Endothelial cell of umbilical vein (primary cell): ENCODE measurements around the gene PIGW. TPM values are rescaled to one million over a fixed set of nuclear protein-coding genes. Genes with fewer than 3 reads are reported as not detected.

Experiments
- BruUV-seq: library from RNA; stranded (reverse); fragments of 400-500 nt; replicated peaks from 2 replicates; lab custom pipeline; 2021; lab: Mats Ljungman, UMichigan
- CTCF ChIA-PET: fragments of 300-600, 350-600 bp; sonication (Branson Sonifier 250); formaldehyde crosslinking; loops from one replicate; lab custom pipeline; 2021; ENCODE audit warnings: antibody characterized with exemption, inconsistent platforms; lab: Charles Lee
- POLR2A ChIA-PET: fragments of 300-600, 350-600 bp; sonication (Branson Sonifier 250); formaldehyde crosslinking; loops from one replicate; lab custom pipeline; 2021; ENCODE audit warnings: antibody characterized with exemption, inconsistent platforms; lab: Charles Lee
- DNase-seq: peaks from one replicate; pipeline ENCODE4 v3.0.0-alpha.2; 2011; ENCODE audit warnings: low read depth, low spot score
- FAIRE-seq: peaks from 2 replicates; lab custom pipeline; 2011; peaks lifted over from hg19 to GRCh38; lab: Jason Lieb, UNC
- H2AFZ ChIP-seq: 2 replicates; pipeline ENCODE4 v1.6.0; 2012; ENCODE audit warnings: low read depth, low read length, control low read depth, inconsistent platforms
- H3K27ac ChIP-seq: 2 replicates; pipeline ENCODE4 v1.5.1; 2011; ENCODE audit warnings: low read depth, mild to moderate bottlenecking, control low read depth, low read length, moderate library complexity; ENCODE audit not compliant: insufficient read depth
- H3K27me3 ChIP-seq, 2 experiments: 2 replicates each; pipeline versions ENCODE4 v1.6.0 to v1.6.1; 2011; ENCODE audit warnings: low read length in 2 of 2, mixed read lengths in 1 of 2; ENCODE audit not compliant: control insufficient read depth in 2 of 2, insufficient read depth in 2 of 2
- H3K36me3 ChIP-seq, 2 experiments: 2 replicates in 1 of 2; 3 replicates in 1 of 2; pipeline ENCODE4 v1.5.1; 2011; ENCODE audit warnings: low read length in 2 of 2, mild to moderate bottlenecking in 1 of 2, moderate library complexity in 1 of 2; ENCODE audit not compliant: control insufficient read depth in 2 of 2, insufficient read depth in 2 of 2; ENCODE audit errors: extremely low read depth in 1 of 2
- H3K4me1 ChIP-seq: 3 replicates; pipeline ENCODE4 v1.5.1; 2011; ENCODE audit warnings: mild to moderate bottlenecking, low read length; ENCODE audit not compliant: control insufficient read depth, insufficient read depth; ENCODE audit errors: extremely low read depth
- H3K4me2 ChIP-seq: 2 replicates; pipeline ENCODE4 v1.6.1; 2011; ENCODE audit warnings: low read length, control low read depth, mixed read lengths; ENCODE audit not compliant: insufficient read depth
- H3K4me3 ChIP-seq, 3 experiments: fragments of 200-600 bp in 1 of 3; sonication (generic), shearing (Covaris generic) in 1 of 3; replicated peaks in 1 of 3; 2 replicates each; pipeline ENCODE4 v1.5.1; 2011 to 2016; ENCODE audit warnings: control low read depth in 3 of 3, low read length in 3 of 3, mild to moderate bottlenecking in 2 of 3, inconsistent platforms in 1 of 3, low read depth in 1 of 3, moderate library complexity in 1 of 3; ENCODE audit not compliant: insufficient read depth in 1 of 3
- H3K79me2 ChIP-seq: 2 replicates; pipeline ENCODE4 v1.6.0; 2012; ENCODE audit warnings: low read length, inconsistent platforms; ENCODE audit not compliant: control insufficient read depth, insufficient read depth
- H3K9ac ChIP-seq: replicated peaks from 2 replicates; pipeline ENCODE3; 2011; ENCODE audit warnings: low read length, control low read depth; ENCODE audit not compliant: insufficient read depth; ENCODE audit errors: extremely low read depth
- H3K9me1 ChIP-seq: replicated peaks from 3 replicates; pipeline ENCODE4 v1.6.0; 2011; ENCODE audit warnings: mild to moderate bottlenecking, low read length; ENCODE audit not compliant: control insufficient read depth, insufficient read depth; ENCODE audit errors: extremely low read depth
- H3K9me3 ChIP-seq: replicated peaks from 2 replicates; pipeline ENCODE4 v1.5.1; 2012; ENCODE audit warnings: low read length, inconsistent platforms; ENCODE audit not compliant: control insufficient read depth, insufficient read depth
- H4K20me1 ChIP-seq: replicated peaks from 2 replicates; pipeline ENCODE3; 2011; ENCODE audit warnings: mild to moderate bottlenecking, low read length; ENCODE audit not compliant: control insufficient read depth, insufficient read depth; ENCODE audit errors: extremely low read depth
- EZH2 ChIP-seq: IDR thresholded peaks from 2 replicates; pipeline ENCODE4 v1.6.1; 2012; ENCODE audit warnings: borderline replicate concordance, low read depth, mild to moderate bottlenecking, moderate library complexity, low read length, inconsistent platforms; ENCODE audit not compliant: severe bottlenecking
- FOS ChIP-seq: IDR thresholded peaks from 2 replicates; pipeline ENCODE4 v1.6.1; 2011; ENCODE audit warnings: mild to moderate bottlenecking, low read length, moderate library complexity, borderline replicate concordance; ENCODE audit not compliant: insufficient read depth
- GATA2 ChIP-seq: IDR thresholded peaks from 2 replicates; pipeline ENCODE4 v1.7.0; 2011; ENCODE audit warnings: low read depth, mild to moderate bottlenecking, moderate library complexity, mixed read lengths, low read length; ENCODE audit not compliant: insufficient read length, insufficient read depth
- JUN ChIP-seq: IDR thresholded peaks from 2 replicates; pipeline ENCODE4 v1.6.1; 2011; ENCODE audit warnings: borderline replicate concordance, low read depth; ENCODE audit not compliant: insufficient read length, insufficient read depth
- MYC ChIP-seq: IDR thresholded peaks from one replicate; pipeline ENCODE4 v1.6.1; 2011; ENCODE audit warnings: mild to moderate bottlenecking, low read depth, low read length
- POLR2A ChIP-seq: IDR thresholded peaks from 2 replicates; pipeline ENCODE4 v1.6.1; 2012; ENCODE audit warnings: low read depth, mild to moderate bottlenecking, control low read depth, low read length
- POLR2AphosphoS5 ChIP-seq: IDR thresholded peaks from 2 replicates; pipeline ENCODE4 v1.6.1; 2012; ENCODE audit warnings: low read depth, mild to moderate bottlenecking, control low read depth, low read length, moderate library complexity; ENCODE audit not compliant: insufficient read depth
- dilution Hi-C: fragments of 300-500 bp; cut with MboI; formaldehyde crosslinking; loops from one replicate; pipeline ENCODE4 v1.15.0; 2019; ENCODE audit warnings: low sequenced_read_pairs; ENCODE audit not compliant: extremely low pct_ligation_motif_present
- intact Hi-C: fragments of 100-400 bp; cut with micrococcal nuclease; formaldehyde crosslinking; loops from one replicate; pipeline ENCODE4 v1.10.0; 2022
- polyA plus RNA-seq, 4 experiments: library from polyadenylated mRNA; depleted of rRNA in 3 of 4; stranded (reverse) in 3 of 4; unstranded in 1 of 4; fragments of >200 nt; gene quantifications; 2 replicates each; pipeline versions ENCODE4 v1.2.1 to v1.2.3, GENCODE V29; 2011 to 2012; ENCODE audit warnings: missing spikeins in 1 of 4
- total RNA-seq: library from RNA; stranded (reverse); gene quantifications from 2 replicates; pipeline ENCODE4 v1.2.3, GENCODE V29; 2021
- TF ChIP-seq, protein P1 (sequence below): IDR thresholded peaks from 2 replicates; pipeline ENCODE4 v1.6.1; 2011; ENCODE audit not compliant: insufficient read depth, insufficient read length
- TF ChIP-seq, protein P2 (sequence below), 2 donors: IDR thresholded peaks; 1 replicate in 1 of 2; 2 replicates in 1 of 2; pipeline ENCODE4 v1.5.1; 2011; ENCODE audit warnings: low read length in 2 of 2, mild to moderate bottlenecking in 2 of 2, moderate library complexity in 2 of 2, control low read depth in 1 of 2, inconsistent platforms in 1 of 2, low read depth in 1 of 2; ENCODE audit not compliant: insufficient read depth in 1 of 2; ENCODE audit errors: extremely low read depth in 1 of 2

Gene PIGW
- total and polyA plus RNA-seq, 2 donors (not counting 3 experiments of a cell fraction or from before 2014, with no cell fraction given), result 5.9 to 13.1 TPM

DNA sequence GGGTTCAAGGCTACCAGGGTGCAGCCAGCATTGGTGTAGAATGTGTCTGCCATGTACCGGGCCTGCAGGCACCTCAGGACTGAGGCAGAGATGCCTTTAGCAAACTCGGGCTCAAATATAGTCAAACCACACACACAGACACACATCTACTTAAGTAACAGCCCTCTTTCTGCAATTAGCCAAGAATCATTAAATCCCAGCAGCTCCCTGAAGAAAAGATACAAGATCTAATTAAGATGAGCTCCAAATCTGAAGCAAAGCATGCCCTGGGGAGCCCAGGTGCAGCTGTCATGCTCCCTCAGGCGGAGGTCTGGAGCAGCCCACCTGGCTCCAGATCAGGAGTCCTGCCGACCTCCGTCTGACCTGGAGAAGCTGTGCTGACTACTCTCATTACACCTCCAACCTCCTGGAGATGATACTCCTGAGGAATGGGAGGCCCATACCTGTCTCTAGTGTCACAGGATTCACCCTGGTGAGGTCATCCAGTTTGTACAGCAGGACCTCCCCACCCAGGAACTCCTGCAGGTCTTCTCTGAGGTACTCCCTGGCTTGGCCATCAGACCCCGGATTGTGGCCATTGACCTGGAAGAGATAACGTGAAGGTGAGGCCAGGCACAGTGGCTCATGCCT lies 7.1 kb upstream of the PIGW start:
- POLR2A ChIA-PET, result no interaction called here

More for the DNA sequence above, 7.1 kb upstream of the PIGW start:
- H3K4me1 ChIP-seq, result peaks cover 14% of the 10 kb centered on the region
- no peaks in the 10 kb centered on the region for H3K9me3 ChIP-seq
- H2AFZ ChIP-seq, result no peak overlapping the region
- H3K27me3 ChIP-seq, result no peaks in the 10 kb centered on the region
- CTCF ChIA-PET, result interaction anchor here (1.3 kb wide), 1 partner anchor 45 kb away, joined by 4 read pairs; no protein-coding TSS in a partner anchor
- no peak overlapping the region for H3K4me3 ChIP-seq
- no TSS peak for BruUV-seq
- no peak overlapping the region for H3K27ac ChIP-seq
- H3K9me1 ChIP-seq, result no peaks in the 10 kb centered on the region
- dilution Hi-C loops, result no loop called here
- H3K4me2 ChIP-seq, result no peak overlapping the region
- FAIRE-seq (no peak), DNase-seq (no peak)
- H3K79me2 ChIP-seq, result peaks cover 7% of the 10 kb centered on the region
- H3K9ac ChIP-seq, result no peak overlapping the region
- H4K20me1 ChIP-seq, result no peaks in the 10 kb centered on the region
- TF ChIP-seq POLR2AphosphoS5 (no peak), EZH2 (no peak), JUN (no peak), POLR2A (no peak), FOS (no peak), MYC (no peak), GATA2 (no peak)
- TF ChIP-seq, protein P1, sequence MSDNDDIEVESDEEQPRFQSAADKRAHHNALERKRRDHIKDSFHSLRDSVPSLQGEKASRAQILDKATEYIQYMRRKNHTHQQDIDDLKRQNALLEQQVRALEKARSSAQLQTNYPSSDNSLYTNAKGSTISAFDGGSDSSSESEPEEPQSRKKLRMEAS, result no peak
- TF ChIP-seq, protein P2, sequence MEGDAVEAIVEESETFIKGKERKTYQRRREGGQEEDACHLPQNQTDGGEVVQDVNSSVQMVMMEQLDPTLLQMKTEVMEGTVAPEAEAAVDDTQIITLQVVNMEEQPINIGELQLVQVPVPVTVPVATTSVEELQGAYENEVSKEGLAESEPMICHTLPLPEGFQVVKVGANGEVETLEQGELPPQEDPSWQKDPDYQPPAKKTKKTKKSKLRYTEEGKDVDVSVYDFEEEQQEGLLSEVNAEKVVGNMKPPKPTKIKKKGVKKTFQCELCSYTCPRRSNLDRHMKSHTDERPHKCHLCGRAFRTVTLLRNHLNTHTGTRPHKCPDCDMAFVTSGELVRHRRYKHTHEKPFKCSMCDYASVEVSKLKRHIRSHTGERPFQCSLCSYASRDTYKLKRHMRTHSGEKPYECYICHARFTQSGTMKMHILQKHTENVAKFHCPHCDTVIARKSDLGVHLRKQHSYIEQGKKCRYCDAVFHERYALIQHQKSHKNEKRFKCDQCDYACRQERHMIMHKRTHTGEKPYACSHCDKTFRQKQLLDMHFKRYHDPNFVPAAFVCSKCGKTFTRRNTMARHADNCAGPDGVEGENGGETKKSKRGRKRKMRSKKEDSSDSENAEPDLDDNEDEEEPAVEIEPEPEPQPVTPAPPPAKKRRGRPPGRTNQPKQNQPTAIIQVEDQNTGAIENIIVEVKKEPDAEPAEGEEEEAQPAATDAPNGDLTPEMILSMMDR (IDR thresholded peaks at IDR 0.05; ENCODE audit: extremely low read depth in 1 of 2, insufficient read depth in 1 of 2, low read depth in 1 of 2, low read length in 2 of 2), result no peak
- peaks cover 23 to 25% of the 10 kb centered on the region in 2 experiments for H3K36me3 ChIP-seq
- intact Hi-C loops, result no loop called here
